ENCODE data around the gene STK35. TPM values are rescaled to one million over a fixed set of nuclear protein-coding genes. Genes with fewer than 3 reads are reported as not detected.

Gene STK35
- total and polyA plus RNA-seq, 2 donors (not counting 3 experiments of a cell fraction or from before 2014, with no cell fraction given) = 10.2 to 17.5 TPM

DNA sequence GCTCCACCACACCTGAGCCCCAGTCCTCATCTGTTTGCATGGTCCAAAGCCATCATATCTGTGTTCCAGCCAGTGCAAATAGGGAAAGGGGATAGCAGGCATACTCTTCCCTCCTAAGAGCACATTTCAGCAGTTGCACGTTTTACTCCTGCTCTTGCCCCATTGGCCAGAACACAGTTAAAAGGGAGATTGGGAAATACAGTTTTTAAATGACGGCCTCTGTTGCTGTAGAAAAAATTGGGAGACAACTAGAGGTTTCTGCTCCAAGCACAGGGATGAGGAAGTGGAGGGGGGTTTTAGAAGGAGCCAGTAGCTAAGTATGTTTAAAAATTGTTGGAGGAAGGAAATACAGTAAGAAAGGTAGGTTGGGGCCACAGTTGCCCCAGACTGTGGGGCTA is 14.6 kb upstream of the STK35 start:
- dilution Hi-C loops (cut with MboI; ENCODE audit: extremely low pct_ligation_motif_present, low sequenced_read_pairs) = no loop called here
- no peaks in the 10 kb centered on the region for H3K9me3 ChIP-seq (replicated peaks; ENCODE audit: control insufficient read depth, insufficient read depth, low read length)
- no TSS peak for BruUV-seq (replicated peaks)
- ChIA-PET CTCF (interaction anchor here (0.9 kb wide), 1 partner anchor 85 kb away, joined by 5 read pairs; no protein-coding TSS in a partner anchor), POLR2A (no interaction called here)
- no peaks in the 10 kb centered on the region for H3K4me1 ChIP-seq (ENCODE audit: control insufficient read depth, extremely low read depth, insufficient read depth, low read length)
- no peak overlapping the region for H2AFZ ChIP-seq (ENCODE audit: low read depth, low read length)
- TF ChIP-seq JUN (IDR thresholded peaks at IDR 0.05; ENCODE audit: borderline replicate concordance, insufficient read depth, insufficient read length, low read depth) (no peak), FOS (IDR thresholded peaks at IDR 0.05; ENCODE audit: borderline replicate concordance, insufficient read depth, low read length) (no peak), GATA2 (IDR thresholded peaks at IDR 0.05; ENCODE audit: insufficient read depth, insufficient read length, low read depth, low read length) (no peak), EZH2 (IDR thresholded peaks at IDR 0.05; ENCODE audit: borderline replicate concordance, low read depth, low read length, severe bottlenecking) (no peak), POLR2A (IDR thresholded peaks at IDR 0.05; ENCODE audit: low read depth, low read length) (no peak), POLR2AphosphoS5 (IDR thresholded peaks at IDR 0.05; ENCODE audit: insufficient read depth, low read depth, low read length) (no peak)
- TF ChIP-seq, protein P1, sequence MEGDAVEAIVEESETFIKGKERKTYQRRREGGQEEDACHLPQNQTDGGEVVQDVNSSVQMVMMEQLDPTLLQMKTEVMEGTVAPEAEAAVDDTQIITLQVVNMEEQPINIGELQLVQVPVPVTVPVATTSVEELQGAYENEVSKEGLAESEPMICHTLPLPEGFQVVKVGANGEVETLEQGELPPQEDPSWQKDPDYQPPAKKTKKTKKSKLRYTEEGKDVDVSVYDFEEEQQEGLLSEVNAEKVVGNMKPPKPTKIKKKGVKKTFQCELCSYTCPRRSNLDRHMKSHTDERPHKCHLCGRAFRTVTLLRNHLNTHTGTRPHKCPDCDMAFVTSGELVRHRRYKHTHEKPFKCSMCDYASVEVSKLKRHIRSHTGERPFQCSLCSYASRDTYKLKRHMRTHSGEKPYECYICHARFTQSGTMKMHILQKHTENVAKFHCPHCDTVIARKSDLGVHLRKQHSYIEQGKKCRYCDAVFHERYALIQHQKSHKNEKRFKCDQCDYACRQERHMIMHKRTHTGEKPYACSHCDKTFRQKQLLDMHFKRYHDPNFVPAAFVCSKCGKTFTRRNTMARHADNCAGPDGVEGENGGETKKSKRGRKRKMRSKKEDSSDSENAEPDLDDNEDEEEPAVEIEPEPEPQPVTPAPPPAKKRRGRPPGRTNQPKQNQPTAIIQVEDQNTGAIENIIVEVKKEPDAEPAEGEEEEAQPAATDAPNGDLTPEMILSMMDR (IDR thresholded peaks at IDR 0.05; ENCODE audit: extremely low read depth in 1 of 2, insufficient read depth in 1 of 2, low read depth in 1 of 2, low read length in 2 of 2) = no peak
- H3K79me2 ChIP-seq (ENCODE audit: control insufficient read depth, insufficient read depth, low read length) = no peaks in the 10 kb centered on the region
- H3K4me3 ChIP-seq (replicated peaks in 1 of 3; ENCODE audit: insufficient read depth in 1 of 3, low read depth in 1 of 3, low read length in 3 of 3) = no peak overlapping the region
- no peak overlapping the region for H3K9ac ChIP-seq (replicated peaks; ENCODE audit: extremely low read depth, insufficient read depth, low read length)
- H3K27me3 ChIP-seq (ENCODE audit: control insufficient read depth in 2 of 2, insufficient read depth in 2 of 2, low read length in 2 of 2) = peaks cover 4 to 30% of the 10 kb centered on the region in 2 experiments
- DNase-seq (ENCODE audit: low read depth, low spot score) (no peak), FAIRE-seq (no peak)
- no peaks in the 10 kb centered on the region for H3K9me1 ChIP-seq (replicated peaks; ENCODE audit: control insufficient read depth, extremely low read depth, insufficient read depth, low read length)
- intact Hi-C loops (cut with micrococcal nuclease) = no loop called here
- no peaks in the 10 kb centered on the region for H4K20me1 ChIP-seq (replicated peaks; ENCODE audit: control insufficient read depth, extremely low read depth, insufficient read depth, low read length)
- no peaks in the 10 kb centered on the region for H3K36me3 ChIP-seq (ENCODE audit: control insufficient read depth in 2 of 2, extremely low read depth in 1 of 2, insufficient read depth in 2 of 2, low read length in 2 of 2)
- H3K27ac ChIP-seq (ENCODE audit: insufficient read depth, low read depth, low read length) = no peak overlapping the region
- H3K4me2 ChIP-seq (ENCODE audit: insufficient read depth, low read length) = no peak overlapping the region

Measured in endothelial cell of umbilical vein (primary cell).